Fibroblast of peridontal ligament (primary cell): ENCODE data around the gene SEM1.
A peak's percentile ranks its signal among the peaks of the same experiment; 100 is the strongest.
"Not testable (repeated sequence)": the region's sequence is repeated elsewhere in the genome, so short reads cannot be mapped to it uniquely, and the experiment has no call there.

Experiments
- DNase-seq: peaks from one replicate; pipeline ENCODE4 v3.0.0-alpha.2; 2010; ENCODE audit errors: extremely low read depth

Gene SEM1

GRCh38 chr7:96663457-96663856 lies 46.2 kb downstream of the SEM1 start:
- DNase-seq = no peak

DNA sequence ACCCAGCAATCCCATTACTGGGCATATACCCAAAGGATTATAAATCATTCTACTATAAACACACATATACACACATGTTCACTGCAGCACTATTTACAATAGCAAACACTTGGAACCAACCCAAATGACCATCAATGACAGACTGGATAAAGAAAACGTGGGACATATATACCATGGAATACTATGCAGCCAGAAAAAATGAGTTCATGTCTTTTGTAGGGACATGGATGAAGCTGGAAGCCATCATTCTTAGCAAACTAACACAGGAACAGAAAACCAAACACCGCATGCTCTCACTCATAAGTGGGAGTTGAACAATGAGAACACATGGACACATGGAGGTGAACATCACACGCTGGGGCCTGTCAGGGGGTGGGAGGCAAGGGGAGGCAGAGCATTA lies 47.5 kb downstream of the SEM1 start:
- DNase-seq = not testable (repeated sequence)

DNA sequence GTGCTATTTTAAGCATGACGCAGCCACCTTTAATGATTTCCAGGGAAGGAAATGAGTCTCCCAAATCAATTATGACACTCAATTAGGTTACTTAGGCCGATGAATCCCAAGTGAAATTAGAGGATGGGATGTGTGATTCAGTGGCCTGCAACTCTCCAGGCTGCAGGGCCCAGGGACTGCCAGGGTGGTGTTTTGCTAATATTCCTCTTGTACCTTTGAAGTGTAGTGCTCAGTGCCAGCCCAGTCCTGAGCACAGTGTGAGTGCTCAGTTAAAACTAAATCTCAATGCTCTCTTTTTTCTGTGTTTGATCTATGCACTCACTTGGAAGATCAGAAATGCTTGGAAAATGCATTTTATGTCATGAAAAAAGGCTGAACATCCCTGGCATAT lies 51.6 kb downstream of the SEM1 start:
- DNase-seq = no peak

DNA sequence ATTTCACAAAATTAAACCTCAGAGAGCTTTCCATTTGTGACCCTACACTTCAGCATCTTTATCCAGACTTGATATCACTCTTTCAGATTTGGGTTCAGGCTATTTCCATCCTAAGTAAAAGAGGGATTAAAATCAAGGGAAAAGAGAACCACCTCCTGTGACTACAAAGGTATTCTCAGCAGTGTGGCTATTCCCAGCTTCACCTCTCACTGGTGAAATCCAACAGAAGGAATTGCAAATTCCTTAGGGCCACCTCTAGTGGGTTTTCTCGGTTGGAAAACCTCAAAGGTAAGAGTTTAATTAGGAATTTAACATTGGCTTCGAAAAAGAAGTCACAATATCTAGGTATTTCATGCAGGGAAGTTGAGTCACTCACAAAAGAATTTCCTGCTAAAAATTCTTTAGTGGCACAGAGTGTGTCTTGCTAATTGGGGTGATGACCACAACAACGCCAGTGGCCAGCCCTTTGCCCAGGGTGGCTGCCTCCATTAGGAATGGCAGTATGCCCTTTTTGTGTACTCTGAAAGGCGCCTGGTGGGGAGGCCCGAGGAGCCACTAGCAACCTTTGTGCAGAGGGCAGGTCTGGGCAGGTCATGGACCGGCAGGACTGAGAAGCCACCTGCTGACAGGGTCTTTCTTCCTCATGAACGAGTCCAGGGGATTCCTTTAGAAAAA lies 52.2 kb downstream of the SEM1 start:
- no peak for DNase-seq

DNA sequence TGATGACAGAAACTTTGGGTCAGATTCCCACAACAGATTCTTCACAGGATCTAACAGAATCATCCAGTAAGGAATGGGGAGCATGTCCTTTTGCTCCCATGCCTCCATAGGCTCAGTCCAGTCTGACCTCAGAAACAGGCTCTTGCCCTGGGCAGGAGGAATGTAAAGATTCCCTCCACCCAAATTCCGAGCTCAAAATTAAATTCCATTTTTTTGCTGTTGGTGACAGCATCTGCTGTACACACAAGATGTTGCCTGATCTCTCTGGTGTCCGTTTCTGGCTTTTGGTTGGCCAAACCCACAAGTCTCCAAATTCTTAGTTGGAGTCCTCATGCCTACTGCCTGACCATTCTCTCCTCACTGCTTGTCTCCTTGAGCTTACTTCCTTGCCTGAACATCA lies 53.7 kb downstream of the SEM1 start:
- no peak for DNase-seq

- DNase-seq = no peak
These were observed 54.9 kb downstream of the SEM1 start for GRCh38 chr7:96654630-96655188.

DNA sequence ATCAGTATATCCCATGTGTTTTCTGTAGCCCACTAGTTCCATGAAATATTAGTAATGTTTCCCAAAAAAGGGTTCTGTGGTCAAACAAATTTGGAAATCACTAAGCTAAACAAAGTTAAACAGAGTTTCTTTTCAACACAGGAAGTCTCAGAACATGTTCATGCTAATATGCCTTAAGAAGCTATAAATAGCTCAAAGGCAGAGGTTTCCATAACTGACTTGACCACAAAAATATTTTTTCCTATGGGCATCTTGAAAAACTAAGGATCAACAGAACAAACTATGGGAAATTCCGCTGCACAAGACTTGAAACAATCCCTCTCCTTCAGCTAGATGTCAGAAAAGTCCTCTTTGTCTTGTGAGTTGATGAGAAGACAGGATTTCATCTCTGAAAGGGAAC lies 59.7 kb downstream of the SEM1 start:
- DNase-seq = peak; percentile 87

DNA sequence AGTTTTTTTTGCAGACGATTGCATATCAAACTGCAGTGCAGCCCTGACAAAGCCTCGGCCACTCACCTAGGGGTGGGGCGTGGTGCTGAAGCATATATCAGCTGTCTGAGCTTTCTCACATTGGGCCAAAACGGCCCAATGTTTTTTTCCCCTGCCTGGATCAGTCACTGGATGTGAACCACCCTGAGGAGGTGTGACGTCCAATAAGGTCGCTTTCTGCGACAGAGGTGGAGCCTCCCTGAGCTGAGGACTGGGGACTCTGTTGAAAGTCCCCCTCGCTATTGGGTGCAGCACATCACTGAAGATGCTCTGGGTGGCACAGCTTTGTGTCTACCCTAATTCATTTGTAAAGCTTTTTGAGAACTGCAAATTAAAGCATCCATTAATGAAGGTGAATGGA lies 60.9 kb downstream of the SEM1 start:
- DNase-seq = no peak

DNA sequence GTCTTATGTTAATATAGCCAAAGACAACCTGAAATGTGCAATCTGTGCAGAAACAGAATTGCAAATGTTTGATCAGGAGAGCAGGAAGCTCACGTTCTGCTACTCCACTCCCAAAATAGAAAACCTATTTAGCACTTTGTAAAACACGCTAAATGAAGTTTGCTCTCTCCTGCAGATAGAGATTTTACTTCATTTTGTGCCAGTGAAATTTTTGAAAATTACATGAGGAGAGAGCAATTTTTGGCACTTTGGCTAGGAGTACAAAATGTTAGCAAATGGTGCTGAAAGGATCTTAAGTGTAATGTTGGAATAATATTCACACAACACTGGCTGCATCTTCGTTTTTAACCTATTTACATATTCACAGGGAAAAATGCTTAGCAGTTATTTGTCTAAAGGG lies 61.9 kb downstream of the SEM1 start:
- DNase-seq = no peak

DNA sequence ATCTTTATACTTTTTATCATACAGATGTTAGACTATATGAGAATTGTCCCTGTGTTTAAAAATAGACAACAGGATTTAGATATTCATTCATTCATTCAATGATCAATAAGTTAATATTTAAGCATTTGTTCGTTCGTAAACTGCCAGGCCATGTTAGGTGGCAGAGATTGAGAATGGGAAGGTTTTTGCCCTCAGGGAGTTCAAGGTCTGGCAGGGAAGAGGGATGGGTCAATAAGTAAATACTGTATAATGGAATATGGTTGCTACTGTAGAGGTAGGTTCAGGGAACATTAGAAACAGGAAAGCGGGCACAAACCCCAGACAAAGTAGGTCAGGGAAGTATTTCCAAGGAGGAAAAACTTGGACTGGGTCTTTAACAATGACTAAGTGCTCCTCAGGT lies 64.6 kb downstream of the SEM1 start:
- DNase-seq = no peak

GRCh38 chr7:96643436-96643835 lies 66.2 kb downstream of the SEM1 start:
- DNase-seq = not testable (repeated sequence)

DNA sequence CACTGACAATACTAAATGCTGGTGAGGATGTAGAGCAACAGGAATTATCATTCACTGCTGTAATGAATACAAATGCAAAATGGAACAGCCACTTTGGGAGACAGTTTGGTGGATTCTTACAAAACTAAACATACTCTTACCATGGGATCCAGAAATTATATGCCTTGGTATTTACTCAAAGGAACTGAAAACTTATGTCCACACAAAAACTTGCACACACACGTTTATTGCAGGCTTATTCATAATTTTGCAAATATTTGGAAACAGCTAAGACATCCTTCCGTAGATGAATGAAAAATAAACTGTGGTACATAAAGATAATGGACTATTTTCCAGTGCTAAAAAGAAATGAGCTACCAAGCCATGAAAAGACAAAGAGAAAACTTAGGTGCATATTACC lies 69.6 kb downstream of the SEM1 start:
- no peak for DNase-seq
